ENCODE results near the gene EOMES. TPM values are rescaled to one million over a fixed set of nuclear protein-coding genes. Genes with fewer than 3 reads are reported as not detected.

Gene EOMES
- total RNA-seq, 5 donors from 2014 or later (not counting 1 experiment from before 2014, with no cell fraction given): 6.2 to 22.8 (median 14.4) TPM

DNA sequence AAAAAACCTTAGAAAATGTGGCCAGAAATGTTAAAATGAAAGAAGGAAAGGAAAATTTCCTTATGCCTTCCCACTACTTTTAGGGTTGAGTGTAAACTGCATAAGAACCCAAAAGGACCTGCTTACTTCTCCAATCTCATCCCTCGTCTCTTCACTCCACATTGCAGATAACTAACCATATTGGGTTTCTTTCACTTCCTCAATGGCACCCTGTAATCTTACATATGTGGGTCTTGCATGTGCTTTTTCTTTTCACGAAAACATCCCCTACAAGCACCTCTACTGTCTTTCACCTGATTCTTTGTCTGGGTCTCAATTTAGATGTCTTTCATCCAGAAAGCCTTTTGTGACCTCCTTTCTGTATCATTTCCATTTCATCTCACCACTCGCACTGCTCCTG lies 23.1 kb downstream of the EOMES start:
- Mint-ChIP-seq H3K4me1 (no peaks in the 10 kb centered on the region), H3K27ac (no peak overlapping the region), H3K27me3 (no peaks in the 10 kb centered on the region), H3K36me3 (peaks cover 5% of the 10 kb centered on the region), H3K4me3 (no peak overlapping the region), H3K9me3 (peaks cover 5 to 6% (median 5%) of the 10 kb centered on the region in 3 donors)
- CTCF ChIA-PET: no interaction called here
- no peak for DNase-seq
- H3K4me1 ChIP-seq (ENCODE audit: control insufficient read depth in 1 of 2, extremely low read depth in 1 of 2, insufficient read depth in 2 of 2, low read length in 2 of 2): no peaks in the 10 kb centered on the region
- no peak for ATAC-seq (replicated peaks in 1 of 4)
- no peak overlapping the region for H3K4me3 ChIP-seq (ENCODE audit: control insufficient read depth in 1 of 2, extremely low read depth in 1 of 2, low read length in 1 of 2)
- H3K9me3 ChIP-seq: no peaks in the 10 kb centered on the region
- 100% methylated on average over 1 of the region's 3 CpGs for WGBS (ENCODE audit: insufficient coverage)
- H3K27me3 ChIP-seq (replicated peaks in 1 of 2; ENCODE audit: control insufficient read depth in 2 of 2, extremely low read depth in 1 of 2, insufficient read depth in 2 of 2, low read length in 1 of 2): no peaks in the 10 kb centered on the region
- POLR2A ChIA-PET: no interaction called here
- no peaks in the 10 kb centered on the region for H3K36me3 ChIP-seq (ENCODE audit: control insufficient read depth in 2 of 2, extremely low read depth in 1 of 2, insufficient read depth in 1 of 2, low read length in 1 of 2)
- H3K27ac ChIP-seq (ENCODE audit: low read length): no peak overlapping the region

- Mint-ChIP-seq H3K4me3 (no peak overlapping the region), H3K36me3 (peaks cover 5% of the 10 kb centered on the region), H3K4me1 (no peaks in the 10 kb centered on the region), H3K27me3 (no peaks in the 10 kb centered on the region), H3K9me3 (peaks cover 5 to 6% (median 5%) of the 10 kb centered on the region in 3 donors), H3K27ac (no peak overlapping the region)
- CTCF ChIA-PET: no interaction called here
- H3K4me1 ChIP-seq (ENCODE audit: control insufficient read depth in 1 of 2, extremely low read depth in 1 of 2, insufficient read depth in 2 of 2, low read length in 2 of 2): no peaks in the 10 kb centered on the region
- no CpG with 5 or more reads among the region's 1 CpG for WGBS (ENCODE audit: insufficient coverage)
- H3K27ac ChIP-seq (ENCODE audit: low read length): no peak overlapping the region
- H3K9me3 ChIP-seq: no peaks in the 10 kb centered on the region
- no peak overlapping the region for H3K4me3 ChIP-seq (ENCODE audit: control insufficient read depth in 1 of 2, extremely low read depth in 1 of 2, low read length in 1 of 2)
- no peaks in the 10 kb centered on the region for H3K36me3 ChIP-seq (ENCODE audit: control insufficient read depth in 2 of 2, extremely low read depth in 1 of 2, insufficient read depth in 1 of 2, low read length in 1 of 2)
- ATAC-seq (replicated peaks in 1 of 4) (no peak), DNase-seq (no peak)
- H3K27me3 ChIP-seq (replicated peaks in 1 of 2; ENCODE audit: control insufficient read depth in 2 of 2, extremely low read depth in 1 of 2, insufficient read depth in 2 of 2, low read length in 1 of 2): no peaks in the 10 kb centered on the region
- POLR2A ChIA-PET: no interaction called here
Observed at GRCh38 chr3:27696906-27697305, 25.2 kb downstream of the EOMES start.

- Mint-ChIP-seq H3K4me1 (no peaks in the 10 kb centered on the region), H3K27me3 (peaks cover 0 to 5% of the 10 kb centered on the region in 2 donors), H3K4me3 (no peak overlapping the region), H3K36me3 (peaks cover 12% of the 10 kb centered on the region), H3K27ac (no peak overlapping the region), H3K9me3 (peaks cover 9 to 14% (median 10%) of the 10 kb centered on the region in 3 donors)
- CTCF ChIA-PET: interaction anchor here (0.6 to 1.1 kb wide), 5 partner anchors 13 to 389 kb away, joined by 3 to 10 read pairs (median 4); no protein-coding TSS in a partner anchor
- no peaks in the 10 kb centered on the region for H3K36me3 ChIP-seq (ENCODE audit: control insufficient read depth in 2 of 2, extremely low read depth in 1 of 2, insufficient read depth in 1 of 2, low read length in 1 of 2)
- peaks cover 4% of the 10 kb centered on the region for H3K9me3 ChIP-seq
- no peak overlapping the region for H3K4me3 ChIP-seq (ENCODE audit: control insufficient read depth in 1 of 2, extremely low read depth in 1 of 2, low read length in 1 of 2)
- H3K4me1 ChIP-seq (ENCODE audit: control insufficient read depth in 1 of 2, extremely low read depth in 1 of 2, insufficient read depth in 2 of 2, low read length in 2 of 2): no peaks in the 10 kb centered on the region
- WGBS (ENCODE audit: insufficient coverage): no CpG with 5 or more reads among the region's 2 CpGs
- no peak for DNase-seq
- no peaks in the 10 kb centered on the region for H3K27me3 ChIP-seq (replicated peaks in 1 of 2; ENCODE audit: control insufficient read depth in 2 of 2, extremely low read depth in 1 of 2, insufficient read depth in 2 of 2, low read length in 1 of 2)
- H3K27ac ChIP-seq (ENCODE audit: low read length): no peak overlapping the region
- no peak for ATAC-seq (replicated peaks in 1 of 4)
- POLR2A ChIA-PET: no interaction called here
Observed at GRCh38 chr3:27695636-27696035, 26.5 kb downstream of the EOMES start.

DNA sequence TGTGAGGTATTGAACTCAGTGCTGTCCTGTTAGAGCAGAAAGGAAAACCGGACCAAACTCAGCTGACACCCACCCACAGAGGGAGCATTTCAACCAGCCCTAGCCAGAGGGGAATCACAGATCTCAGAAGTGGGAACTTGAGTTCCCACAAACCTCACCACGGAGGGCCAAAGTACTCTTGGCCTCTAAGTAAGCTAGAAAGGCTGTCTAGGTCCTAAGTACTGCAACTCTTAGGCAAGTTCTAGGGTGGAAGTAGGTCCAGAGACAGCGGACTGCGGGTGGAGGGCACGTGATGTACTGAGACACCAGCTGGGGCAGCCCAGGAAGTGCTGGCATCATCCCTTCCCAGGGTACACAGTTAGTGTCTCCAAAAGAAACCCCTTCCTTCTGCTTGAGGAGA lies 34.1 kb downstream of the EOMES start:
- Mint-ChIP-seq H3K36me3 (peaks cover 8% of the 10 kb centered on the region), H3K4me1 (no peaks in the 10 kb centered on the region), H3K27me3 (peaks cover 1 to 5% of the 10 kb centered on the region in 2 donors), H3K9me3 (peaks cover 6 to 22% (median 9%) of the 10 kb centered on the region in 3 donors), H3K27ac (no peak overlapping the region), H3K4me3 (no peak overlapping the region)
- H3K27me3 ChIP-seq (replicated peaks in 1 of 2; ENCODE audit: control insufficient read depth in 2 of 2, extremely low read depth in 1 of 2, insufficient read depth in 2 of 2, low read length in 1 of 2): no peaks in the 10 kb centered on the region
- H3K4me1 ChIP-seq (ENCODE audit: control insufficient read depth in 1 of 2, extremely low read depth in 1 of 2, insufficient read depth in 2 of 2, low read length in 2 of 2): no peaks in the 10 kb centered on the region
- ChIA-PET POLR2A (no interaction called here), CTCF (interaction anchor here in 1 of 2 donors (0.6 kb wide), 1 partner anchor 17 kb away, joined by 3 read pairs; no protein-coding TSS in a partner anchor)
- H3K27ac ChIP-seq (ENCODE audit: low read length): no peak overlapping the region
- H3K36me3 ChIP-seq (ENCODE audit: control insufficient read depth in 2 of 2, extremely low read depth in 1 of 2, insufficient read depth in 1 of 2, low read length in 1 of 2): no peaks in the 10 kb centered on the region
- H3K9me3 ChIP-seq: peaks cover 4% of the 10 kb centered on the region
- ATAC-seq (replicated peaks in 1 of 4) (no peak), DNase-seq (no peak)
- no peak overlapping the region for H3K4me3 ChIP-seq (ENCODE audit: control insufficient read depth in 1 of 2, extremely low read depth in 1 of 2, low read length in 1 of 2)
- WGBS (ENCODE audit: insufficient coverage): no CpG with 5 or more reads among the region's 5 CpGs

DNA sequence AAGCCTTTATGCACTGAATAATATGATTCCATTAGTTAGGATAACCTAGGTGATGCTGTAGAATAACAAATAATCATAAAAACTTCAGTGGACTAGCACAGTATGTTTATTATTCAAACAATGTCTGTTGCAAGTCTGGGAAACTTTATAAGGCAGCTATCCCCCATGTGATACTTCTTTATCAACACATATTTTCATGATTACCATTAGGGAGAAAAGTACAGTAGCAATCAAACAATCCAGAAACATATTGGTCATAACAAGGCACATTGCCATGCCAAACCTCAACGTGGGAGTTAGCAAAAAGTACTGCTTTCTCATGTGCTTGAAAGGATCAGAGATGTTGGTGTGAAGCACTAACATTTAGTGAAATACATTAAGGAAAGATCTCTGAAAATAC lies 35.5 kb downstream of the EOMES start:
- Histone ChIP-seq H3K4me1 (ENCODE audit: control insufficient read depth in 1 of 2, extremely low read depth in 1 of 2, insufficient read depth in 2 of 2, low read length in 2 of 2) (no peaks in the 10 kb centered on the region), H3K9me3 (peaks cover 4% of the 10 kb centered on the region), H3K36me3 (ENCODE audit: control insufficient read depth in 2 of 2, extremely low read depth in 1 of 2, insufficient read depth in 1 of 2, low read length in 1 of 2) (no peaks in the 10 kb centered on the region), H3K4me3 (ENCODE audit: control insufficient read depth in 1 of 2, extremely low read depth in 1 of 2, low read length in 1 of 2) (no peak overlapping the region), H3K27ac (ENCODE audit: low read length) (no peak overlapping the region), H3K27me3 (replicated peaks in 1 of 2; ENCODE audit: control insufficient read depth in 2 of 2, extremely low read depth in 1 of 2, insufficient read depth in 2 of 2, low read length in 1 of 2) (peaks cover 0 to 1% of the 10 kb centered on the region in 2 experiments)
- ATAC-seq (replicated peaks in 1 of 4): no peak
- no peaks in the 10 kb centered on the region for H3K4me1 Mint-ChIP-seq
- H3K27me3 Mint-ChIP-seq: peaks cover 1 to 5% of the 10 kb centered on the region in 2 donors
- no peak for DNase-seq
- no CpG with 5 or more reads among the region's 1 CpG for WGBS (ENCODE audit: insufficient coverage)
- ChIA-PET POLR2A (no interaction called here), CTCF (interaction anchor here in 1 of 2 donors (0.6 kb wide), 1 partner anchor 9 kb away, joined by 5 read pairs; no protein-coding TSS in a partner anchor)
- no peak overlapping the region for H3K4me3 Mint-ChIP-seq
- H3K9me3 Mint-ChIP-seq: peaks cover 6 to 21% (median 9%) of the 10 kb centered on the region in 3 donors
- no peak overlapping the region for H3K27ac Mint-ChIP-seq
- H3K36me3 Mint-ChIP-seq: peaks cover 7% of the 10 kb centered on the region

DNA sequence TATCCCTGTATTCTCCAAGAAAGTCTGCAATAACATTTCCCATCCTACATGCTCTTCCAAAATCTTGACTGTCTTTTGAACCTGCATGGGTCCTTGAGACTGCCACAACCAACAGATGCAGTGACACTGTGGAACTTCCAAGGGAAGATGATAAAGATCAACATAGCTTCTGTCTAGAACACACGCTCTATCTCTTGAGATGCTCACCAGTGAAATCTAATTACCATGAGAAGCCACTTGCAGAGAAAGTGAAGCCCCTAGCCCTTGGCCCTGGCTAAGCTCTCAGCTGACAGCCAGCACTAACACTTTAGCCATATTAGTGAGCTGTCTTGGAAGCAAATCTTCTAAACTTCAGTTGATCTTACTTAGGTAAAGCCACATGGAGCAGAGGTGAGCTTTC lies 36.6 kb downstream of the EOMES start:
- Mint-ChIP-seq H3K9me3 (peaks cover 0 to 13% (median 5%) of the 10 kb centered on the region in 3 donors), H3K4me3 (no peak overlapping the region), H3K27ac (no peak overlapping the region), H3K4me1 (peaks cover 7 to 9% (median 9%) of the 10 kb centered on the region in 3 donors), H3K27me3 (peaks cover 3 to 4% of the 10 kb centered on the region in 2 donors), H3K36me3 (no peaks in the 10 kb centered on the region)
- no peak overlapping the region for H3K4me3 ChIP-seq (ENCODE audit: control insufficient read depth in 1 of 2, extremely low read depth in 1 of 2, low read length in 1 of 2)
- peaks cover 0 to 7% of the 10 kb centered on the region in 2 experiments for H3K4me1 ChIP-seq (ENCODE audit: control insufficient read depth in 1 of 2, extremely low read depth in 1 of 2, insufficient read depth in 2 of 2, low read length in 2 of 2)
- H3K36me3 ChIP-seq (ENCODE audit: control insufficient read depth in 2 of 2, extremely low read depth in 1 of 2, insufficient read depth in 1 of 2, low read length in 1 of 2): no peaks in the 10 kb centered on the region
- POLR2A ChIA-PET: no interaction called here
- no CpG with 5 or more reads among the region's 1 CpG for WGBS (ENCODE audit: insufficient coverage)
- CTCF ChIA-PET: interaction anchor here in 1 of 2 donors (0.6 to 0.8 kb wide), 4 partner anchors 60 to 641 kb away, joined by 4 to 5 read pairs (median 4); no protein-coding TSS in a partner anchor
- ATAC-seq (replicated peaks in 1 of 4): no peak
- H3K27me3 ChIP-seq (replicated peaks in 1 of 2; ENCODE audit: control insufficient read depth in 2 of 2, extremely low read depth in 1 of 2, insufficient read depth in 2 of 2, low read length in 1 of 2): peaks cover 0 to 2% of the 10 kb centered on the region in 2 experiments
- no peak overlapping the region for H3K27ac ChIP-seq (ENCODE audit: low read length)
- no peaks in the 10 kb centered on the region for H3K9me3 ChIP-seq
- DNase-seq: no peak

Data from T-cell (primary cell).